CD14-positive monocyte (primary cell): ENCODE data around the gene ZNF700. TPM values are rescaled to one million over a fixed set of nuclear protein-coding genes. Genes with fewer than 3 reads are reported as not detected.

Experiments used
- DNase-seq, 3 donors: peaks; one replicate each; pipeline ENCODE4 v3.0.0-alpha.2; 2011 to 2022
- H2AFZ ChIP-seq: 2 replicates; pipeline ENCODE4 v1.6.0; 2012; ENCODE audit warnings: mild to moderate bottlenecking, low read depth, low read length, inconsistent platforms; ENCODE audit not compliant: insufficient read depth, poor library complexity, severe bottlenecking
- H3K27ac ChIP-seq, 2 donors: 1 replicate in 1 of 2; 2 replicates in 1 of 2; pipeline ENCODE4 v1.5.1; 2012 to 2013; ENCODE audit warnings: low read length in 2 of 2, control low read depth in 1 of 2, inconsistent platforms in 1 of 2, low read depth in 1 of 2, mild to moderate bottlenecking in 1 of 2
- H3K27me3 ChIP-seq, 2 donors: one replicate each; pipeline versions ENCODE4 v1.6.0 to v1.6.1; 2011 to 2013; ENCODE audit warnings: low read length in 2 of 2; ENCODE audit not compliant: control insufficient read depth in 2 of 2, insufficient read depth in 2 of 2
- H3K36me3 ChIP-seq, 2 donors: replicated peaks in 1 of 2; 1 replicate in 1 of 2; 2 replicates in 1 of 2; pipeline versions ENCODE4 v1.5.1 to v1.6.1; 2012 to 2013; ENCODE audit warnings: low read length in 2 of 2, control low read depth in 1 of 2, inconsistent platforms in 1 of 2, mild to moderate bottlenecking in 1 of 2; ENCODE audit not compliant: insufficient read depth in 2 of 2, control insufficient read depth in 1 of 2
- H3K4me1 ChIP-seq, 2 donors: 1 replicate in 1 of 2; 2 replicates in 1 of 2; pipeline versions ENCODE4 v1.5.1 to v1.6.1; 2012 to 2013; ENCODE audit warnings: low read length in 2 of 2, control low read depth in 1 of 2, inconsistent platforms in 1 of 2, mild to moderate bottlenecking in 1 of 2, moderate library complexity in 1 of 2; ENCODE audit not compliant: insufficient read depth in 2 of 2, control insufficient read depth in 1 of 2
- H3K4me2 ChIP-seq: replicated peaks from 2 replicates; pipeline ENCODE3; 2012; ENCODE audit warnings: low read length, moderate library complexity, mild to moderate bottlenecking; ENCODE audit not compliant: poor library complexity, severe bottlenecking; ENCODE audit errors: extremely low read depth
- H3K4me3 ChIP-seq, 3 experiments: fragments of 200-600 bp in 1 of 3; sonication (generic) in 1 of 3; replicated peaks in 1 of 3; 1 replicate in 2 of 3; 2 replicates in 1 of 3; pipeline ENCODE4 v1.5.1; 2011 to 2013; ENCODE audit warnings: low read length in 3 of 3, mild to moderate bottlenecking in 3 of 3, control low read depth in 2 of 3, low read depth in 2 of 3, inconsistent platforms in 1 of 3, moderate library complexity in 1 of 3
- H3K79me2 ChIP-seq: 2 replicates; pipeline ENCODE4 v1.6.0; 2012; ENCODE audit warnings: mild to moderate bottlenecking, control low read depth, inconsistent platforms, low read length, moderate library complexity; ENCODE audit not compliant: insufficient read depth
- H3K9ac ChIP-seq: 2 replicates; pipeline ENCODE4 v1.6.0; 2017; ENCODE audit warnings: low read length, mild to moderate bottlenecking; ENCODE audit not compliant: insufficient read depth, poor library complexity, severe bottlenecking
- H3K9me3 ChIP-seq, 2 donors: replicated peaks in 1 of 2; 1 replicate in 1 of 2; 2 replicates in 1 of 2; pipeline versions ENCODE4 v1.5.1 to v1.6.1; 2012 to 2013; ENCODE audit warnings: low read length in 2 of 2, control low read depth in 1 of 2; ENCODE audit not compliant: control insufficient read depth in 1 of 2, insufficient read depth in 1 of 2
- H4K20me1 ChIP-seq: 2 replicates; pipeline ENCODE4 v1.6.0; 2012; ENCODE audit warnings: mild to moderate bottlenecking, low read length, control low read depth, moderate library complexity; ENCODE audit not compliant: insufficient read depth
- H3K27ac Mint-ChIP-seq, 7 donors: one replicate each; pipeline ENCODE4 v1.8.0; 2020; ENCODE audit warnings: mild to moderate bottlenecking in 7 of 7, mixed read lengths in 7 of 7, moderate library complexity in 6 of 7, inconsistent platforms in 2 of 7
- H3K27me3 Mint-ChIP-seq, 3 donors: one replicate each; pipeline ENCODE4 v1.8.0; 2021 to 2022; ENCODE audit warnings: low read depth in 3 of 3, mild to moderate bottlenecking in 3 of 3, mixed read lengths in 3 of 3, moderate library complexity in 3 of 3, inconsistent platforms in 1 of 3
- H3K36me3 Mint-ChIP-seq, 2 donors: one replicate each; pipeline ENCODE4 v1.8.0; 2020; ENCODE audit warnings: mixed read lengths in 2 of 2, inconsistent platforms in 1 of 2, mild to moderate bottlenecking in 1 of 2
- H3K4me1 Mint-ChIP-seq: one replicate; pipeline ENCODE4 v1.8.0; 2020; ENCODE audit warnings: mild to moderate bottlenecking, mixed read lengths
- H3K4me3 Mint-ChIP-seq, 2 donors: one replicate each; pipeline ENCODE4 v1.8.0; 2020; ENCODE audit warnings: mild to moderate bottlenecking in 2 of 2, mixed read lengths in 2 of 2, moderate library complexity in 1 of 2
- H3K9me3 Mint-ChIP-seq, 7 donors: one replicate each; pipeline ENCODE4 v1.8.0; 2020 to 2022; ENCODE audit warnings: mixed read lengths in 7 of 7, mild to moderate bottlenecking in 6 of 7, moderate library complexity in 6 of 7, inconsistent platforms in 2 of 7
- WGBS: methylation state at CpG from one replicate; pipeline ENCODE4 v1.1.5; 2013; ENCODE audit warnings: missing lambda C conversion rate; ENCODE audit not compliant: insufficient coverage; 5-methylcytosine and 5-hydroxymethylcytosine counted together
- intact Hi-C, 2 donors: fragments of 100-400 bp; cut with micrococcal nuclease; formaldehyde crosslinking; loops; one replicate each; pipeline versions ENCODE4 v1.15.0 to v1.15.1; 2023
- polyA plus RNA-seq, 3 donors: library from polyadenylated mRNA; depleted of rRNA in 1 of 3; unstranded in 2 of 3; stranded (reverse) in 1 of 3; fragments of 300-500 nt in 2 of 3; fragments of >200 nt in 1 of 3; fragmentation: Illumina TruSeq in 2 of 3; gene quantifications; 1 replicate in 2 of 3; 2 replicates in 1 of 3; pipeline ENCODE4 v1.2.3, GENCODE V29; 2012 to 2021
- TF ChIP-seq, protein P1 (sequence below): fragments of 200-600 bp; IDR thresholded peaks from one replicate; pipeline ENCODE4 v1.8.0; 2022; ENCODE audit warnings: antibody characterized with exemption, mild to moderate bottlenecking

ZNF700 gene
- polyA plus RNA-seq, 3 donors = 1.1 to 18.3 (median 1.2) TPM

DNA sequence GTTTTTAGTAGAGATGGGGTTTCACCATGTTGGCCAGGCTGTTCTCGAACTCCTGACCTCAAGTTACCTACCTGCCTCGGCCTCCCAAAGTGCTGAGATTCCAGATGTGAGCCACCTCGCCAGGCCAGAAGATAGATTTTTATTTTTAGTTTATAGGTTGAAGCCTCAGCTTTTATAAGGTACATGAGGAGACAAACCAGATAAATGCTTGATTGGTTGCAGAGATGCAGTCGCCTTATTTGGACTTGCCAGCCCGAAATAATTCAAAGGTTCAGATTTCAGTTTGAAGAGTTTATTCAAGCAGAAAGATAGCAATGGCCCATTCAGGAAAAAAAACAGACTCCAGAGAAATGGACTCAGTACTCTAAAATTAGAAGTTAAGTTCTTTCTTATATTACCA lies 34.3 kb upstream of the ZNF700 start:
- H2AFZ ChIP-seq = no peak overlapping the region
- intact Hi-C loops = no loop called here
- no peak overlapping the region for H3K4me3 Mint-ChIP-seq
- H3K4me2 ChIP-seq = no peak overlapping the region
- H3K9ac ChIP-seq = no peak overlapping the region
- H3K79me2 ChIP-seq = peaks cover 42% of the 10 kb centered on the region
- H3K9me3 ChIP-seq = peaks cover 31 to 40% of the 10 kb centered on the region in 2 donors
- 100% methylated on average over 1 of the region's 5 CpGs for WGBS
- H3K4me1 ChIP-seq = peaks cover 19 to 23% of the 10 kb centered on the region in 2 donors
- TF ChIP-seq, protein P1, sequence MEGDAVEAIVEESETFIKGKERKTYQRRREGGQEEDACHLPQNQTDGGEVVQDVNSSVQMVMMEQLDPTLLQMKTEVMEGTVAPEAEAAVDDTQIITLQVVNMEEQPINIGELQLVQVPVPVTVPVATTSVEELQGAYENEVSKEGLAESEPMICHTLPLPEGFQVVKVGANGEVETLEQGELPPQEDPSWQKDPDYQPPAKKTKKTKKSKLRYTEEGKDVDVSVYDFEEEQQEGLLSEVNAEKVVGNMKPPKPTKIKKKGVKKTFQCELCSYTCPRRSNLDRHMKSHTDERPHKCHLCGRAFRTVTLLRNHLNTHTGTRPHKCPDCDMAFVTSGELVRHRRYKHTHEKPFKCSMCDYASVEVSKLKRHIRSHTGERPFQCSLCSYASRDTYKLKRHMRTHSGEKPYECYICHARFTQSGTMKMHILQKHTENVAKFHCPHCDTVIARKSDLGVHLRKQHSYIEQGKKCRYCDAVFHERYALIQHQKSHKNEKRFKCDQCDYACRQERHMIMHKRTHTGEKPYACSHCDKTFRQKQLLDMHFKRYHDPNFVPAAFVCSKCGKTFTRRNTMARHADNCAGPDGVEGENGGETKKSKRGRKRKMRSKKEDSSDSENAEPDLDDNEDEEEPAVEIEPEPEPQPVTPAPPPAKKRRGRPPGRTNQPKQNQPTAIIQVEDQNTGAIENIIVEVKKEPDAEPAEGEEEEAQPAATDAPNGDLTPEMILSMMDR = no peak
- peaks cover 25% of the 10 kb centered on the region for H3K4me1 Mint-ChIP-seq
- no peak overlapping the region for H3K4me3 ChIP-seq
- no peak overlapping the region for H3K27ac ChIP-seq
- no peaks in the 10 kb centered on the region for H3K27me3 Mint-ChIP-seq
- no peak overlapping the region for H3K27ac Mint-ChIP-seq
- H3K36me3 Mint-ChIP-seq = peaks cover 25 to 42% of the 10 kb centered on the region in 2 donors
- H4K20me1 ChIP-seq = no peaks in the 10 kb centered on the region
- H3K9me3 Mint-ChIP-seq = peaks cover 24 to 52% (median 47%) of the 10 kb centered on the region in 7 donors
- H3K36me3 ChIP-seq = peaks cover 4 to 22% of the 10 kb centered on the region in 2 donors
- no peak for DNase-seq
- H3K27me3 ChIP-seq = no peaks in the 10 kb centered on the region

DNA sequence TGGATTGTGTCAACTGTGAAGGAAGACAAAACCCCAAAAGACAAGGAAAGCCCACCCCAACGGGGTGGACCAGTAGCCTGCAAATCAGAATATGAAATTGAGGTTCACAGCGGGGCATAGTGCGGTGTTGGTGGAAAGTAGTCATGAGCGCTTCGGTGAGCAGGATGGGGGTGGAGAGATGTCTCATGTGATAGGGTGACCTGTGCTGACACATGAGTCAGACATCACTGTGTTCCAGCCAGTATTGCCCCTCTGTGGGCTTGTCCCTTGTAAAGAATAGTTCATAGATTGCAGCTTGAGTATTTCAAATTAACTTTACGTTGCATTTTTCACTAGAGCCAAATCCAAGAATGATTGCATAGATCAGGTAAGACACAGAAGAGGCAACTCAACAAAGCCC lies 30.1 kb upstream of the ZNF700 start:
- Histone ChIP-seq H3K79me2 (peaks cover 34% of the 10 kb centered on the region), H3K4me1 (no peaks in the 10 kb centered on the region), H3K9me3 (peaks cover 57 to 67% of the 10 kb centered on the region in 2 donors), H3K36me3 (peaks cover 4 to 22% of the 10 kb centered on the region in 2 donors), H3K4me2 (no peak overlapping the region), H3K27me3 (no peaks in the 10 kb centered on the region), H3K9ac (no peak overlapping the region), H3K27ac (no peak overlapping the region), H4K20me1 (no peaks in the 10 kb centered on the region), H2AFZ (no peak overlapping the region), H3K4me3 (no peak overlapping the region)
- Mint-ChIP-seq H3K4me3 (no peak overlapping the region), H3K36me3 (peaks cover 35 to 49% of the 10 kb centered on the region in 2 donors), H3K27ac (no peak overlapping the region), H3K27me3 (no peaks in the 10 kb centered on the region), H3K9me3 (peaks cover 30 to 81% (median 64%) of the 10 kb centered on the region in 7 donors), H3K4me1 (peaks cover 1% of the 10 kb centered on the region)
- intact Hi-C loops = no loop called here
- WGBS = 100% methylated on average over 5 of the region's 6 CpGs
- no peak for DNase-seq
- TF ChIP-seq, protein P1 = no peak
